Measurements from ENCODE around the gene RER1. TPM values are rescaled to one million over a fixed set of nuclear protein-coding genes. Genes with fewer than 3 reads are reported as not detected.
"Not testable (repeated sequence)": the region's sequence is repeated elsewhere in the genome, so short reads cannot be mapped to it uniquely, and the experiment has no call there.

Gene RER1
- total and polyA plus RNA-seq, 7 donors: 68.8 to 119 (median 90.0) TPM

- no peak overlapping the region for H3K4me3 ChIP-seq
- H3K27me3 ChIP-seq (ENCODE audit: insufficient read depth in 3 of 3, low read length in 2 of 3): peaks cover 2 to 72% (median 14%) of the 10 kb centered on the region in 3 donors
- 48 to 59% (median 50%) methylated on average over 15 of the region's 15 CpGs for WGBS, 3 donors
- no peak overlapping the region for H3K27ac ChIP-seq
- ATAC-seq (no peak), DNase-seq (no peak)
- intact Hi-C loops (cut with DNase I): no loop called here
- H3K4me1 ChIP-seq: peaks cover 3% of the 10 kb centered on the region
- no peaks in the 10 kb centered on the region for H3K36me3 ChIP-seq (ENCODE audit: insufficient read depth in 1 of 2, low read depth in 1 of 2)
- TF ChIP-seq CTCF (IDR thresholded peaks at IDR 0.05): no peak
- no peaks in the 10 kb centered on the region for H3K9me3 ChIP-seq
Observed at GRCh38 chr1:2439369-2439768, 47.7 kb downstream of the RER1 start.

- 74 to 91% (median 90%) methylated on average over 13 to 23 of the region's 23 CpGs for WGBS, 3 donors
- DNase-seq: peak in 1 of 2 donors; percentile 66
- H3K9me3 ChIP-seq; H3K4me1 ChIP-seq; H3K4me3 ChIP-seq; H3K27ac ChIP-seq; intact Hi-C loops (cut with DNase I); H3K36me3 ChIP-seq (ENCODE audit: insufficient read depth in 1 of 2, low read depth in 1 of 2); ATAC-seq: not testable (repeated sequence)
- peaks cover 2 to 72% (median 23%) of the 10 kb centered on the region in 3 donors for H3K27me3 ChIP-seq (ENCODE audit: insufficient read depth in 3 of 3, low read length in 2 of 3)
Observed at GRCh38 chr1:2440346-2440745, 48.7 kb downstream of the RER1 start.

GRCh38 chr1:2441746-2442145, 50.1 kb downstream of the RER1 start:
- WGBS, 3 donors: 50 to 54% (median 51%) methylated on average over 11 to 13 of the region's 13 CpGs
- DNase-seq (no peak), ATAC-seq (no peak)
- peaks cover 2 to 83% (median 27%) of the 10 kb centered on the region in 3 donors for H3K27me3 ChIP-seq (ENCODE audit: insufficient read depth in 3 of 3, low read length in 2 of 3)
- no peaks in the 10 kb centered on the region for H3K9me3 ChIP-seq
- H3K4me1 ChIP-seq: peaks cover 3% of the 10 kb centered on the region
- no peak for TF ChIP-seq CTCF (IDR thresholded peaks at IDR 0.05)
- no peak overlapping the region for H3K4me3 ChIP-seq
- intact Hi-C loops (cut with DNase I): no loop called here
- H3K27ac ChIP-seq: no peak overlapping the region
- no peaks in the 10 kb centered on the region for H3K36me3 ChIP-seq (ENCODE audit: insufficient read depth in 1 of 2, low read depth in 1 of 2)

GRCh38 chr1:2442661-2443060, 51.0 kb downstream of the RER1 start:
- intact Hi-C loops (cut with DNase I): no loop called here
- Histone ChIP-seq H3K27me3 (ENCODE audit: insufficient read depth in 3 of 3, low read length in 2 of 3) (peaks cover 2 to 84% (median 30%) of the 10 kb centered on the region in 3 donors), H3K36me3 (ENCODE audit: insufficient read depth in 1 of 2, low read depth in 1 of 2) (no peaks in the 10 kb centered on the region), H3K4me1 (peaks cover 3% of the 10 kb centered on the region), H3K9me3 (no peaks in the 10 kb centered on the region), H3K27ac (no peak overlapping the region), H3K4me3 (no peak overlapping the region)
- no peak for TF ChIP-seq CTCF (IDR thresholded peaks at IDR 0.05)
- no peak for ATAC-seq
- no peak for DNase-seq
- WGBS, 3 donors: 49 to 59% (median 50%) methylated on average over 6 of the region's 6 CpGs

- H3K9me3 ChIP-seq: no peaks in the 10 kb centered on the region
- ATAC-seq (peak in 1 of 4 donors; percentile 35), DNase-seq (no peak)
- WGBS, 3 donors: 1 to 2% (median 2%) methylated on average over 41 to 107 of the region's 107 CpGs
- no peaks in the 10 kb centered on the region for H3K36me3 ChIP-seq (ENCODE audit: insufficient read depth in 1 of 2, low read depth in 1 of 2)
- TF ChIP-seq CTCF (IDR thresholded peaks at IDR 0.05): peak; percentile 12
- peaks cover 3% of the 10 kb centered on the region for H3K4me1 ChIP-seq
- H3K27me3 ChIP-seq (ENCODE audit: insufficient read depth in 3 of 3, low read length in 2 of 3): peaks cover 2 to 87% (median 30%) of the 10 kb centered on the region in 3 donors
- H3K4me3 ChIP-seq: no peak overlapping the region
- intact Hi-C loops (cut with DNase I): no loop called here
- no peak overlapping the region for H3K27ac ChIP-seq
Observed at GRCh38 chr1:2443277-2444137, 51.9 kb downstream of the RER1 start.

All from psoas muscle (tissue), 8 donors.